NB4 (cell line): ENCODE measurements around the gene PRR15L.

Source experiments
- MYC ChIP-seq: IDR thresholded peaks from 2 replicates; pipeline ENCODE4 v1.6.1; 2011; ENCODE audit warnings: low read depth, low read length
- POLR2A ChIP-seq: IDR thresholded peaks from 2 replicates; pipeline ENCODE4 v1.6.1; 2011; ENCODE audit warnings: mild to moderate bottlenecking; ENCODE audit not compliant: insufficient read length; ENCODE audit errors: extremely low read depth
- TF ChIP-seq, protein P1 (sequence below): IDR thresholded peaks from one replicate; pipeline ENCODE4 v1.5.1; 2012; ENCODE audit warnings: low read depth, low read length
- TF ChIP-seq, protein P2 (sequence below): IDR thresholded peaks from 2 replicates; pipeline ENCODE4 v1.6.1; 2011; ENCODE audit warnings: low read depth, low read length

DNA sequence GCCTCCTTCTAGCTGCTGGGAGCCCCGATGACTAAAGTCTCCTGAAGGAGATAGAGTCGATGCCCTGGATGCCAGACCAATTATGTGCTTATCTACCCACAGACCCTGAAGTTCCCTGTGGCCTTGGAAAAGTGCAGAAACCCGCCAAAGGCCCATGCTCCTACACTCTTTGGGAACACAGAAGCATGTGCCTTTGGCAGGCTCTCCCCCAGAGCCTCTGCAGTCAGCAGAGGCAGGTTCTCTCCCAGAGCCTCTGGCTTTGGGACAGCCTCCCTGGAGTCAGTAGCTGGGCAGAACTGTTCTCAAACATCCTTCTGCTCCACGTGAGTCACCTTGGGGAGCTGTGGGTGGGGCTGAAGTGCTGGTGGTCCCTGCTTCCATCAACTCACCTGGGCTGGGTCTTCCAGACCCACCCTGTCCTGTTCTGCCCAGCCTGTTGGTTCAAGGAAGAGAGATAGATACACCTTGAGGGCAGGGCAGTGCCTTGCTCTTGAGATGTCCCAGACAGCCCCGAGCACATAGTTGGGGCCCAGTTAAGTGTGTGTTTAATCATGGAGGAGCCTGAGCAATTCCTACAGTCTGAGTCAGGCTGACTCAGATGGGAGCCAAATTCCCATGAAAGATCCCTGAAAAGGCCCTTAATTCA, 10.0 kb upstream of the PRR15L start:
- TF ChIP-seq MYC (no peak), POLR2A (no peak)
- TF ChIP-seq, protein P1, sequence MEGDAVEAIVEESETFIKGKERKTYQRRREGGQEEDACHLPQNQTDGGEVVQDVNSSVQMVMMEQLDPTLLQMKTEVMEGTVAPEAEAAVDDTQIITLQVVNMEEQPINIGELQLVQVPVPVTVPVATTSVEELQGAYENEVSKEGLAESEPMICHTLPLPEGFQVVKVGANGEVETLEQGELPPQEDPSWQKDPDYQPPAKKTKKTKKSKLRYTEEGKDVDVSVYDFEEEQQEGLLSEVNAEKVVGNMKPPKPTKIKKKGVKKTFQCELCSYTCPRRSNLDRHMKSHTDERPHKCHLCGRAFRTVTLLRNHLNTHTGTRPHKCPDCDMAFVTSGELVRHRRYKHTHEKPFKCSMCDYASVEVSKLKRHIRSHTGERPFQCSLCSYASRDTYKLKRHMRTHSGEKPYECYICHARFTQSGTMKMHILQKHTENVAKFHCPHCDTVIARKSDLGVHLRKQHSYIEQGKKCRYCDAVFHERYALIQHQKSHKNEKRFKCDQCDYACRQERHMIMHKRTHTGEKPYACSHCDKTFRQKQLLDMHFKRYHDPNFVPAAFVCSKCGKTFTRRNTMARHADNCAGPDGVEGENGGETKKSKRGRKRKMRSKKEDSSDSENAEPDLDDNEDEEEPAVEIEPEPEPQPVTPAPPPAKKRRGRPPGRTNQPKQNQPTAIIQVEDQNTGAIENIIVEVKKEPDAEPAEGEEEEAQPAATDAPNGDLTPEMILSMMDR = no peak
- TF ChIP-seq, protein P2, sequence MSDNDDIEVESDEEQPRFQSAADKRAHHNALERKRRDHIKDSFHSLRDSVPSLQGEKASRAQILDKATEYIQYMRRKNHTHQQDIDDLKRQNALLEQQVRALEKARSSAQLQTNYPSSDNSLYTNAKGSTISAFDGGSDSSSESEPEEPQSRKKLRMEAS = no peak
